ENCODE measurements around the gene TGFBR3.

DNA sequence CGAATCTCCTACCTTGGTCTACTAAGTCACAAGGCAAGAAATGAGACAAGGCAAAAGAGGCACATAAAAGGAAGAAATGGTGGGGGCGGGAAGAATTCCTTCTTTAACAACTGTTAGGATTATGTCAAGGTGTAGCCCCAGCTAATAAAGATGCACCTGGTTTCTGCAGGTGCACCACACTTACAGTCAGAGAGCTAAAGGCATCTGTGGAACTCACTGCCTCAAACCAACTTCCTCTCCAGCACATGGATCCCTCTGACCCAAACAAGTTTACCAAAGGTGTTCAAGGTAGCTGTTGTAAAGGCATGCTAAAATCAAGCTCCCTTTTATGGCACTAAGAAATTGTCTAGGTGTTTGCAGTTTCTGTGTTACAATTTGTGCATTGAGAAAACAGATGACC, 38.1 kb downstream of the TGFBR3 start:
- no peak for TF ChIP-seq POLR2A (IDR thresholded peaks at IDR 0.05; ENCODE audit: low read depth, low read length)
- TF ChIP-seq POLR2AphosphoS5 (IDR thresholded peaks at IDR 0.05; ENCODE audit: low read depth, low read length) = no peak
